H1 (cell line): ENCODE measurements around the gene DAG1.

Experiments used
- BACH1 ChIP-seq: IDR thresholded peaks from 2 replicates; pipeline ENCODE4 v1.6.1; 2012; ENCODE audit warnings: low read length, improper control_type of control experiment
- CBX5 ChIP-seq: fragments of 300-800, 300-1000 bp; sonication (generic); IDR thresholded peaks from 2 replicates; pipeline ENCODE4 v1.7.1; 2016; ENCODE audit warnings: antibody characterized with exemption, low read length, low read depth
- JUN ChIP-seq: IDR thresholded peaks from 2 replicates; pipeline ENCODE4 v1.6.1; 2011; ENCODE audit warnings: low read depth, mild to moderate bottlenecking, improper control_type of control experiment, low read length
- POLR2A ChIP-seq, 2 experiments: IDR thresholded peaks; 1 replicate in 1 of 2; 2 replicates in 1 of 2; pipeline ENCODE4 v1.6.1; 2011; ENCODE audit warnings: low read depth in 2 of 2, low read length in 2 of 2, mild to moderate bottlenecking in 2 of 2; ENCODE audit errors: control extremely low read depth in 1 of 2
- POLR2AphosphoS5 ChIP-seq: IDR thresholded peaks from 2 replicates; pipeline ENCODE4 v1.6.1; 2011; ENCODE audit warnings: low read depth, low read length
- RXRA ChIP-seq: IDR thresholded peaks from 2 replicates; pipeline ENCODE4 v1.6.1; 2011; ENCODE audit warnings: low read depth, mild to moderate bottlenecking, low read length, moderate library complexity; ENCODE audit not compliant: insufficient read depth
- SIN3A ChIP-seq, 2 experiments: IDR thresholded peaks in 1 of 2; conservative IDR thresholded peaks in 1 of 2; 2 replicates each; pipeline ENCODE4 v1.6.1; 2011 to 2012; ENCODE audit warnings: low read length in 2 of 2, improper control_type of control experiment in 1 of 2, low read depth in 1 of 2, mild to moderate bottlenecking in 1 of 2
- SP1 ChIP-seq: IDR thresholded peaks from 2 replicates; pipeline ENCODE4 v1.6.1; 2011; ENCODE audit warnings: low read depth, low read length
- TCF12 ChIP-seq: IDR thresholded peaks from 2 replicates; pipeline ENCODE4 v1.6.1; 2011; ENCODE audit warnings: low read depth, mild to moderate bottlenecking, low read length
- TEAD4 ChIP-seq: IDR thresholded peaks from 2 replicates; pipeline ENCODE4 v1.6.1; 2012; ENCODE audit warnings: low read depth, low read length, inconsistent platforms, mixed read lengths
- YY1 ChIP-seq: IDR thresholded peaks from 2 replicates; pipeline ENCODE4 v1.6.1; 2011; ENCODE audit warnings: low read depth, mild to moderate bottlenecking, low read length
- ZNF274 ChIP-seq: IDR thresholded peaks from 2 replicates; pipeline ENCODE4 v1.7.0; 2012; ENCODE audit warnings: low read length, borderline replicate concordance; ENCODE audit errors: extremely low read depth
- TF ChIP-seq, protein P1 (sequence below), 3 experiments: IDR thresholded peaks; 1 replicate in 2 of 3; 2 replicates in 1 of 3; pipeline versions ENCODE4 v1.5.1 to v1.6.1; 2011; ENCODE audit warnings: low read length in 3 of 3, mild to moderate bottlenecking in 3 of 3, inconsistent platforms in 2 of 3, low read depth in 1 of 3, moderate library complexity in 1 of 3; ENCODE audit not compliant: insufficient read depth in 1 of 3; ENCODE audit errors: control extremely low read depth in 1 of 3

DNA sequence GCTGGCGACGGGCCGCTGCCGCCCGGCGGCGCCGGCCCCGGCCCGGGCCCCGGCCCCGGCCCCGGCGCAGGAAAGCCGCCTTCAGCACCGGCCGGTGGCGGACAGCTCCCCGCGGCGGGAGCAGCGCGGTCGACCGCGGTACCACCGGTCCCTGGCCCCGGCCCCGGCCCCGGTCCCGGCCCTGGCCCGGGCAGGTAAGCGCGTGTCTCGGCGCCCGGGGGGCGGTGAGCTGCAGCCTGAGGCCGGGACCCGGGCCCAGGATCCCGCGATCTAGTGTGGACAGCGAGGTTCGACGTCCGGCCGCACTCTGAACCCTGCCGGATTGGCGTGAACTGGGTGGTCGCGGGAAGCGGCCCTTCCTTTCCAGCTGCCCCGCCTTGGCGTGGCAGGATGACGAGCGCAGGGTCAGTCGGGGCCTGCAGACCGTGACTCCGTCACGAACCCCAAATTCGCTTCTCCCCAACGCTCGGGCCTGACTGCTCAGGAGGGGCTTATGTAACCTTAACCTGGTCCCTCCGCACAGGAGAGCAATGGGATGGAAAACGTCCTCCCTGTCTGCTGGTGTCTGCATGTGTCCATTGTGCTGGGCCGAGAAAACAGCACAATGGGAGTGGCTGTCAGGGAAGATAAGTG, 84.7 kb downstream of the DAG1 start:
- TF ChIP-seq POLR2A (IDR thresholded peaks at IDR 0.05; ENCODE audit: control extremely low read depth in 1 of 2, low read depth in 2 of 2, low read length in 2 of 2) = no peak
- peak in 1 of 2 experiments; percentile 86; a peak in 2 of 4 replicates for TF ChIP-seq SIN3A (conservative IDR thresholded peaks at IDR 0.05 in 1 of 2, IDR thresholded peaks at IDR 0.05 in 1 of 2; ENCODE audit: low read depth in 1 of 2, low read length in 2 of 2)
- no peak for TF ChIP-seq TEAD4
- TF ChIP-seq TCF12 = no peak
- TF ChIP-seq, protein P1, sequence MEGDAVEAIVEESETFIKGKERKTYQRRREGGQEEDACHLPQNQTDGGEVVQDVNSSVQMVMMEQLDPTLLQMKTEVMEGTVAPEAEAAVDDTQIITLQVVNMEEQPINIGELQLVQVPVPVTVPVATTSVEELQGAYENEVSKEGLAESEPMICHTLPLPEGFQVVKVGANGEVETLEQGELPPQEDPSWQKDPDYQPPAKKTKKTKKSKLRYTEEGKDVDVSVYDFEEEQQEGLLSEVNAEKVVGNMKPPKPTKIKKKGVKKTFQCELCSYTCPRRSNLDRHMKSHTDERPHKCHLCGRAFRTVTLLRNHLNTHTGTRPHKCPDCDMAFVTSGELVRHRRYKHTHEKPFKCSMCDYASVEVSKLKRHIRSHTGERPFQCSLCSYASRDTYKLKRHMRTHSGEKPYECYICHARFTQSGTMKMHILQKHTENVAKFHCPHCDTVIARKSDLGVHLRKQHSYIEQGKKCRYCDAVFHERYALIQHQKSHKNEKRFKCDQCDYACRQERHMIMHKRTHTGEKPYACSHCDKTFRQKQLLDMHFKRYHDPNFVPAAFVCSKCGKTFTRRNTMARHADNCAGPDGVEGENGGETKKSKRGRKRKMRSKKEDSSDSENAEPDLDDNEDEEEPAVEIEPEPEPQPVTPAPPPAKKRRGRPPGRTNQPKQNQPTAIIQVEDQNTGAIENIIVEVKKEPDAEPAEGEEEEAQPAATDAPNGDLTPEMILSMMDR (IDR thresholded peaks at IDR 0.05; ENCODE audit: control extremely low read depth in 1 of 3, insufficient read depth in 1 of 3, low read depth in 1 of 3, low read length in 3 of 3) = no peak
- TF ChIP-seq POLR2AphosphoS5 = no peak
- TF ChIP-seq BACH1 = no peak
- no peak for TF ChIP-seq CBX5
- no peak for TF ChIP-seq SP1
- TF ChIP-seq ZNF274 = no peak
- TF ChIP-seq JUN = no peak
- no peak for TF ChIP-seq RXRA
- TF ChIP-seq YY1 = no peak
